ENCODE measurements around the gene BRWD1.

- TF ChIP-seq CTCF (IDR thresholded peaks at IDR 0.05; ENCODE audit: borderline replicate concordance, extremely low read depth, low read length, poor library complexity, severe bottlenecking): no peak
- TF ChIP-seq EZH2 (IDR thresholded peaks at IDR 0.05; ENCODE audit: borderline replicate concordance, low read depth, low read length, severe bottlenecking): no peak
These were observed 104.1 kb downstream of the BRWD1 start for GRCh38 chr21:39209334-39209688.
